Amniotic epithelial cell (primary cell): ENCODE measurements around the gene ABCG5.

Source experiments
- DNase-seq: peaks from one replicate; pipeline ENCODE4 v3.0.0-alpha.2; 2010; ENCODE audit warnings: low read depth

Gene ABCG5

GRCh38 chr2:43841949-43842865 is 3.6 kb upstream of the ABCG5 start:
- DNase-seq, result no peak

DNA sequence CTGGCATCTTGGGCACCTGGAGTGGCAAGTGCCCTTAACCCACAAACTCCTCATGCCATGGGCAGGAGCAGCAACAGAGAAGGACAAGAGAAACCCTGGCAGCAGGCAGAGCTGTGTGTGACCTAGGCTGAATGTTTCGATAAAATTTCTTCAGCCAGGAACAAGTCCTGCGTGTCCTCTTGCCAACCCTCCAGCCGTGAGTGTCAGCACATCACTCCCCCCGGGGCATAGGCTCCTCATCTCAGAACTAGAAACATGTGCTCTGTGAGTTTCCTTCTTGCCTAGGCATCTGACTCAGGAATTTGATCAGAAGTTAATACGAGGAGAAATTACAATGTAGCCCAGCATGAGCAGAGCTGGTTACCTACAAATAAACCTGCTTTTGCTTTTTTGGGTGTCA is 2.3 kb upstream of the ABCG5 start:
- no peak for DNase-seq

- DNase-seq, result no peak
These were observed 1.3 kb upstream of the ABCG5 start for GRCh38 chr2:43839776-43840564.

DNA sequence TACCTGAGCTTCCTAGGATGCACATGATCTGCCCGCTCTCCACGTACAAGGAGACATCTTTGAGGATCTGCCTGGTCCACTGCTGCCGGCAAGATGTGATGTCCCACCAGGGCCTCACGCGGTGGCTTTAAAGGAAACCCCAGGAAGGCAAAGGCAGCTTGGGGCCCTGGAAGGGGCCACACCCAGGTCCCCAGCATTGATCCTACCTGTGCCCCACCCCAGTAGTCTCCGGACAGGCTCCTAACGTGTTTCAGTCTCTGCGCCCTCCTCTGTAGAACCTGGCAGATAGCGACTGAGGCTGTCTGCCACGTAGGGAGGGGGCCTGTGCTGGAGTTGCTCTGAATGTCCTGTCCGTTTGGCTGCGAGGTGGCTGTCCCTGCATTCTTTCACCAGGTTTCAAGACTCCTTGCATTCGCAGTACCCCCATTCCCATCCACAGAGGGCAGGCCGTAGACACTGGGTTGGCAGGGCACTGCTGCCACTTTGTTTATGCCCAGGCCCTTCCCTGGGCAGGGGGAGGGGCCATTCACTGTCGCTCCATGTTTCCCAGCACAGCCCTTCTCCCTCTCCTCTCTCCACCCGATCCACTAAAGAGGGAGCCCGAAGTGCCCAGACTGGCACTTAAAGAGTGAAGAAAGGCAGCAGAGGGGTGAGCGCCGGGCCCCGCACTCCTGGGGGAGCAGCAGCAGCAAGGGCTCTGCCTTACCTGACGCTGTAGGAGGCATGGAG is 644 bp downstream of the ABCG5 start:
- no peak for DNase-seq

DNA sequence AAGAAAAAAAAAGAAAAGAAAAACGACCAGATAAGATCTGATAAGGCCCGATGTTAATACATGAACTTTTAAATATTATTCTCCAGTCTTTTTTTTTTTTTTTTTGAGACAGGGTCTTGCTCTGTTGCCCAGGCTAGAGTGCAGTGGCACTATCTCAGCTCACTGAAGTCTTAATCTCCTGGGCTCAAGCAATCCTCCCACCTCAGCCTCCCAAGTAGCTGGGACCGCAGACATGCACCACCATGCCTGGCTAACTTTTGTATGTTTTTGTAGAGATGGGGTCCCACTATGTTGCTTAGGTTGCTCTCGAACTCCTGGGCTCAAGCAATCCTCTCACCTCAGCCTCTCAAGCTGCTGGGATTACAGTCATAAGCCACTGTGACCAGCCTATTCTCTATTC is 1.6 kb downstream of the ABCG5 start:
- DNase-seq, result no peak

DNA sequence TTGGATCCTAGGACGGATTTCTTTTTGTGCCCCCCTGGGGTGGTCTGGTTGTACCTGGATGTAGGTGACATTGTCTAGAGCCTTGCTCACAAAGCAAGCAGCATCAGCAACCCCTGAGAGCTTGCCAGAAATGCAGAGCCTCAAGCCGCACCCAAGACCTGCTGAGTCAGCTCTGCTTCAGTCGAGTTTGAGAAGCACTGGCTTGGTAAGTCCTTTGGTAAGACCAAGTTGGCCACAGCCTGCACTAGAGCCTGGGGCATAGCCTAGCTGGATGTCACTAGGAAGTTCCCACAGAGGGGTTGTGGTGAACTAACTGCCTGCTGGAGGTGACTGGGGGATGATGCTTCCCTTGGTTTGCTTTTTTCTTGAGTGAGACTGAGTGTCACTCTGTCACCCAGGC is 6.2 kb downstream of the ABCG5 start:
- no peak for DNase-seq

- no peak for DNase-seq
These were observed 6.9 kb downstream of the ABCG5 start for GRCh38 chr2:43831543-43832294.

GRCh38 chr2:43826305-43827250 is 12.1 kb downstream of the ABCG5 start:
- DNase-seq, result no peak

DNA sequence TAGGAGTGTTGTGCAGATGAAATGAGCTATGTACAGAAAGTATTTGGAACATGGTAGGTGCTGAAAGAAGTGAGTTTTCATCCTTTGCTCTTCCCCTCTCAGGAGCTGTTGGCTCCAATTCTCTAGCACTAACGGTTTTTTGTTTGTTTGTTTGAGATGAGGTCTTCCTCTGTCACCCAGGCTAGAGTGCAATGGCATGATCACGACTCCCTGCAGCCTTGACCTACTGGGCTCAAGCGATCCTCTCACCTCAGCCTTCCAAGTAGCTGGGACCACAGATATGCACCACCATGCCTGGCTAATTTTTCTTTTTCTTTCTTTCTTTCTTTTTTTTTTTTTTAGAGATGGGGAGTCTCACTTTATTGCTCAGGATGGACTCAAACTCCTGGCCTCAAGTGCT is 12.8 kb downstream of the ABCG5 start:
- no peak for DNase-seq

GRCh38 chr2:43824951-43825493 is 13.6 kb downstream of the ABCG5 start:
- no peak for DNase-seq

GRCh38 chr2:43824512-43824911 is 14.1 kb downstream of the ABCG5 start:
- no peak for DNase-seq

- DNase-seq, result no peak
These were observed 14.9 kb downstream of the ABCG5 start for GRCh38 chr2:43823751-43824150.

- DNase-seq, result no peak
These were observed 15.8 kb downstream of the ABCG5 start for GRCh38 chr2:43822839-43823238.

DNA sequence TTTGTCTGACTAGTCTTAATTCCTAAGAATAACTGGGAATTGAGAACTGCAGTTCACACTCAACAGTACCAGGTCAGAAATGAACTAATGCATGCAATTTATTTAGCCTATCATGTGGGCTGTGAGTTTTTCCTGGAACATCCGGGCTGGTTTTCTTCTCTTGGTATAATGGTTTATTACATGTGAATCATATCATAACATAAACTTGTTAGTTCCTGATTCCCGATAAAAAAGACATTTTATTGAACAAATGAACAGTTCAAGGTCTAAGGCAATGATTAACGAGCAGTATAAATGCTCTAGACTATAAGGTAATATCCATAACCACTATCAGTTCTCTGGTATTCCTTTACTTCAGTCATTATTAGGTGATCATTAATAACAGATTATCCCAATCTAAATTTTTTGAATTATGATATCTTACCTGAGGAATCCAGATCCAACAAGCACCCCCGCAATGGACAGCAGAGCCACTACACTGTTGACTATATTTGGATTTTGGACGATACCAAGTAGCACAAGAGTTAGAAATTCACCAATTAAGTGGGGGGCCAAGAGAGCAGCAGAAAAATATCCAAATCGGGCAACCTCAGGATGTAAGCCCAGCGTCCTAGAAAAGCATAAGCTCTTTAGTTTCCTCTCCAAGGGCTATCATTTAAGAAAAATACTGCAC is 19.0 kb downstream of the ABCG5 start:
- DNase-seq, result no peak

DNA sequence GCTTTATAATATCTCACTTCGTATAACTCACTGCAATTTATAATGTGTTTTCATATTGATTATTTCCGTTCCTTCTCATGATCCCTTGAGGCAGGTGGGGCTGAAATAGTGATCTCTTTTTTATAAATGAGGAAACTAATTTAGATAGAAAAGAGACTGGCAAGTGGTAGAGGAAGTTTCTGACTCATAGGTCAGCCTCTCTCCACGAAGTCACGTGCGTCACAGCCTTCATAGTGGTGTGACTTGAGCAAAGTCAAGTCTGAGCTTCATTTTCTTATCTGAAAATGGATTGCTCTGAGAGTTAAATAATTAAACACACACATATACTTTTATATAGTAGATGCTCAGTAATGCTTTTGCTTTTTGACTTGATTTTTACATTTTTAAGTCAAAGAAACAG is 19.9 kb downstream of the ABCG5 start:
- DNase-seq, result peak; percentile 23

DNA sequence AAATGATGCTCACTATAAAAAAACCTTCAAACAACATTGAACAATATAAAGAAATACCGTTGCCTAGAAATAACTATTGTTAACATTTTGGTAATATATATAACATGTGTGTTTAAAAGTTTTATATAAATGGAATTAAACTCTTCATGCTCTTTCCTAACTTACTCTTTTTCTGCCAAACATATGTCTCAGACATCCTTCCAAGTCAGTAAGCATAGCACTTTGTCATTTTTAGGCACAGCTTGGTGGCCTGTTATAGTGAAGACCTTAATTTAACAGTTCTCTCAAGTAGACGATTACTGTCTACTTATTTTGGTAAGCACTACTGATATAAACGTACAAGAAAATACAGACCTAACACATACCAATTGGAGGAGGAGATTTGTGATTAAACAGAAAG is 23.9 kb downstream of the ABCG5 start:
- no peak for DNase-seq

GRCh38 chr2:43812947-43813346 is 25.7 kb downstream of the ABCG5 start:
- no peak for DNase-seq

- no peak for DNase-seq
These were observed 26.6 kb downstream of the ABCG5 start for GRCh38 chr2:43812006-43812405.

GRCh38 chr2:43810888-43811287 is 27.8 kb downstream of the ABCG5 start:
- DNase-seq, result no peak

DNA sequence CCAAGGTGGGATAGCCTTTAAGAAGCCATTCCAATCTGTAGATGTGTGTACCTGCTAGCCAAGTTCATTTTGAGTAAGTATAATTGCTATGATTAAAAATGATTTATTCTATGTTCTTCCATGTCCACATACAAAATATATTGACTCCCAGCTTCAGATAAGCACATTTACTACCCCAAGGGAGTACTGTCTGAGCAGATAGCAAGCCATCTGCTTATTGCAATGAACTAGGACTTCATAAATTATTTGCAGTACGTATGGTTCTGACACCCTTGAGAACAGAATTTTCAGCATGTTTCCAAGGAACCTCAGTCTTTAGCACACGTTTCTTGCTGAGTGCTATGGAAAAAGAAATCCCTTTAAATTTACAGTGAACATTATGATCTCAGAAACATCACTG is 28.2 kb downstream of the ABCG5 start:
- DNase-seq, result no peak
